RWPE1 (cell line): Measurements from ENCODE around the gene NRXN3.

ENCODE experiments used
- CTCF ChIA-PET: fragments of 350-600 bp; sonication (Branson Sonifier 250); formaldehyde crosslinking; extraction: SDS; loops from one replicate; lab custom pipeline; 2021; lab: Yijun Ruan, JAX
- POLR2A ChIA-PET: fragments of 400-600 bp; formaldehyde crosslinking; extraction: SDS; loops from one replicate; lab custom pipeline; 2020; ENCODE audit warnings: antibody characterized with exemption; ENCODE audit not compliant: low non-redundant PET; lab: Yijun Ruan, JAX
- DNase-seq: peaks from one replicate; pipeline ENCODE4 v3.0.0; 2012; ENCODE audit warnings: low spot score
- H3K27ac ChIP-seq: fragments of 450-650 bp; 2 replicates; pipeline ENCODE4 v1.5.1; 2017
- TF ChIP-seq, protein P1 (sequence below): fragments of 450-650 bp; conservative IDR thresholded peaks from 2 replicates; pipeline ENCODE4 v1.5.1; 2017; ENCODE audit warnings: low read depth, mild to moderate bottlenecking

NRXN3 gene

DNA sequence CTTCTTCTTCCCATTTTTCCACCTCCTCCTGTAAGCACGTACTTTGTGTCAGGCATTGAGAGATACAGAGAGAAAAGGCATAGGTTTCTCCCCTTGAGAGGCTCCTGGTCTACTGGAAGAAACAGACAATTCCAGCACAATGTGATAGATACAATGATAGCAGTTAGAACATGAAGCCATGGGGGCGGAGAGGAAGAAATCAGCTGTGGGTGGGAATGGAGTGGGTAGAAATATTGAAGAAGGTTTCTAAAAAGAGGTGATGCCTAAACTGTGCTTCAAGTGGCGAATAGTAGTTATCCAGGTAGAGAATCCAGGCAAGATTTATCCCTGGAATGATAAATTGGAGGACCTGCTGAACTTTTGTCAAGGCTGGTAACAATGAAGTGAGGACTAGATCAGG is 528.8 kb downstream of the NRXN3 start:
- DNase-seq: no peak
- POLR2A ChIA-PET: no interaction called here
- H3K27ac ChIP-seq: no peak overlapping the region
- TF ChIP-seq, protein P1, sequence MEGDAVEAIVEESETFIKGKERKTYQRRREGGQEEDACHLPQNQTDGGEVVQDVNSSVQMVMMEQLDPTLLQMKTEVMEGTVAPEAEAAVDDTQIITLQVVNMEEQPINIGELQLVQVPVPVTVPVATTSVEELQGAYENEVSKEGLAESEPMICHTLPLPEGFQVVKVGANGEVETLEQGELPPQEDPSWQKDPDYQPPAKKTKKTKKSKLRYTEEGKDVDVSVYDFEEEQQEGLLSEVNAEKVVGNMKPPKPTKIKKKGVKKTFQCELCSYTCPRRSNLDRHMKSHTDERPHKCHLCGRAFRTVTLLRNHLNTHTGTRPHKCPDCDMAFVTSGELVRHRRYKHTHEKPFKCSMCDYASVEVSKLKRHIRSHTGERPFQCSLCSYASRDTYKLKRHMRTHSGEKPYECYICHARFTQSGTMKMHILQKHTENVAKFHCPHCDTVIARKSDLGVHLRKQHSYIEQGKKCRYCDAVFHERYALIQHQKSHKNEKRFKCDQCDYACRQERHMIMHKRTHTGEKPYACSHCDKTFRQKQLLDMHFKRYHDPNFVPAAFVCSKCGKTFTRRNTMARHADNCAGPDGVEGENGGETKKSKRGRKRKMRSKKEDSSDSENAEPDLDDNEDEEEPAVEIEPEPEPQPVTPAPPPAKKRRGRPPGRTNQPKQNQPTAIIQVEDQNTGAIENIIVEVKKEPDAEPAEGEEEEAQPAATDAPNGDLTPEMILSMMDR: no peak
- CTCF ChIA-PET: interaction anchor here (0.7 kb wide), 1 partner anchor 125 kb away, joined by 3 read pairs; no protein-coding TSS in a partner anchor

DNA sequence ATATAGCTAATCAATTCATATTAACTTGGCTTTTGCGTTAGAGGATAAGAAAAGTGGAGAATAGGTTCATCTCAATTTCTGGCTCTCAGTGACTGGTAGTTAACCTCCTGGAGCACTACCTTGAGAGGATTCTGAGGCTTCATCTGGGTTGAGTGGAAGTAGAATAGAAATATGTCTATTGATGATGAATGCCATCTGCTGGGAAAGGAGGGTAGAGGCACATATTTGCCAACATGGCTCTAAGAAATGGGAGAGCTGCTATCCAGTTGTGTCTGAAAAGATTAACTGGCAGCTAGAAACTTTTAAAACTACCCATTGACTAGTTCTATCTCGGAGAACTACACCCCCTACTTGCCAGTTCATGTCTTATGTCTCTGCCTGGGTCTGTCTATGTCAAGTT is 530.1 kb downstream of the NRXN3 start:
- ChIA-PET CTCF (interaction anchor here (0.6 to 0.7 kb wide), 2 partner anchors 148 to 411 kb away, joined by 3 to 4 read pairs; no protein-coding TSS in a partner anchor), POLR2A (no interaction called here)
- TF ChIP-seq, protein P1: no peak
- DNase-seq: no peak
- no peak overlapping the region for H3K27ac ChIP-seq

DNA sequence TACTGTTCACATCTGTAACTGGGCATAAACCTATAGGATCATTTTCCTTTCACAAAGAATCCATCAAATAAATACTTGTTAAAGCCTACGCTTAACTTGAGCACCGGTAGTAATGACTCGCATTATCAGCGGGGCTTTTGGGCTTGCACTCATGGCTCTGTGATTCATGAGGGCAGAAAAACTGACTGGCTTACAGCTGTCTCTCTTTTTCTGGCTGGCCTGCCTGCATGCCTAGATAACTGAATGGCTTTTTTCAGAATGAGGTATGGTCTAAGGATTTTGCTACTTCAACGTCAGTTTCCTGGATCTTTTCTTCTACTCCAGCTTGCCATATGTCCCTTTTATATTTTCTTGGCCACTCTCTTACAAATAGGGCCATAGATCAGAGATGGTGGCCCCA is 531.1 kb downstream of the NRXN3 start:
- ChIA-PET CTCF (interaction anchor here (0.7 kb wide), 1 partner anchor 15 kb away, joined by 4 read pairs; no protein-coding TSS in a partner anchor), POLR2A (no interaction called here)
- no peak overlapping the region for H3K27ac ChIP-seq
- TF ChIP-seq, protein P1: no peak
- no peak for DNase-seq

DNA sequence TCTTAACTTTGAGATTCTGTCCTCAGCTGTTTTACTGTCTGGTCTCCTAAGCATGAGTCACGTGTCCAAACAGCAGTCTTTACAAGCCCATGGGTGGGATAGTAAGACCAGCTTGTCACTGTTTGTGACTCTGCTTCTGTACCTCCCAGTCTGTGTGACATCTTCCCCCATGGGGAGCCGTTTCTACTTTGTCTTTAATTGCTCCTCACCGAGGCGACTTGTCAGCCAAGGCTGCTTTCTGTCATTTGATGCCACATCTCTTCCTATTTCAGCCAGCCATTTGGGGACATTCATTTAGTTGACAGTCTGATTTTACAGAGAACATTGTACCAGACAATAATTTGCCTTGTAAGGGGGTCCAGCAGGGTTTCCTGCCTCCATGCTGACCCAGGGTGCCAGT is 534.8 kb downstream of the NRXN3 start:
- CTCF ChIA-PET: no interaction called here

DNA sequence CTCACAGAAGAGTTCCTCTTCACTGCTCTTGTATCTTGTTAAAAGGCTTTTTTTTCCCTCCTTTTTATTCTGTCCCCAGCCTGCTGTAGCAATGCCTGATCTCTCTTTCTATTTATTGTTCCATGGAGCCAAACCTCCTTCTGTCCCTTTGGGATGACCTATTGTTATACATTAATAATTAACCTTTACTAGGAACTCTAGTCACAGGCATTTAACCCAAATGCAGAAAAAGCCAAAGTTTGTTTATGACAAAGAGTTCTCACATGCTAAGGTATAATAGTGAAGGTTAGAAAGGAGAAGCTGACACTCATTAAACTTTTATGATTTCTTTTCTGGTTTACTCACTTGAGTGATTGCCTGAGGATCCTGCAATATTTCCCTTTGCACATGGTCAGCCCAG is 535.8 kb downstream of the NRXN3 start:
- TF ChIP-seq, protein P1: no peak
- no peak for DNase-seq
- ChIA-PET POLR2A (no interaction called here), CTCF (no interaction called here)
- no peak overlapping the region for H3K27ac ChIP-seq

More for the DNA sequence above, 534.8 kb downstream of the NRXN3 start:
- H3K27ac ChIP-seq: no peak overlapping the region
- POLR2A ChIA-PET: no interaction called here
- no peak for DNase-seq
- TF ChIP-seq, protein P1: no peak

DNA sequence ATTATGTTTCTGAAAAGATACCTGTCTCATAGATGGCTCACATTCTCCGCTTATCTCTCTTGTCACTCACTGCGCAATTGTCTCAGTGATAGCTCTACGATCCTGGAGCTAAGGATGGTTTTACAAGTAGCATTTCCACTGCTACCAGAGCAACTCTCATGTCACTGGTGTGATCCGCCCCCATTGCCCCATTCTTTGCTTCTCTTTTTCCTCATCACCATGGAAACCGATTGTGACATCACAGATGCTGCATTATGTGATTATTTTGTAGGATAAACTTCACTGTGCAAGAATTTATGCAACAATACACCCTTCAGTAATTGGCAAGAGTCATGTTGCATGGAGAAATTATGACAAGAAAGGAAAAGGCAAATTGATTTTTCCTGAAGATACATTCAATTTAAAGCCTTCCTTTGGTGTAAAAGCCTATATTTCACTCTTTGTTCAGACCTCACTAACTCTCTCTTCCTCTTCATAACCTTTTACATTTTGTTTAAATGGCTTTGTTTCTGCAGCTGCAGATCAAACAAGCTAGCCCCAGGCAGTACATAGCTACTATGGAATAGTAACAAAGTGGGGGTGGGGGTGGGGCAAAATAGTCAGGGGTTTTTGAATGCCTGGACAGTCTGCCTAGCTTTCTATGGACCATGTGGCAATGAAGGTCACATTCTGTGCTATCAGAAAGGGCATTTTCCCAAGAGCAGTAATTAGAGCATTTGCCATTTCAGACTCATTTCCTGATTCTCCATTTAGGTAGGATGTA is 539.8 kb downstream of the NRXN3 start:
- no peak for DNase-seq

More for the DNA sequence above, 539.8 kb downstream of the NRXN3 start:
- ChIA-PET CTCF (no interaction called here), POLR2A (no interaction called here)
- TF ChIP-seq, protein P1: no peak
- no peak overlapping the region for H3K27ac ChIP-seq
